Measurements from ENCODE around the gene RTL10. TPM values are rescaled to one million over a fixed set of nuclear protein-coding genes. Genes with fewer than 3 reads are reported as not detected.
"Not testable (repeated sequence)": the region's sequence is repeated elsewhere in the genome, so short reads cannot be mapped to it uniquely, and the experiment has no call there.

The RTL10 gene
- total and polyA plus RNA-seq, 4 donors: 11.0 to 18.7 (median 14.7) TPM

DNA sequence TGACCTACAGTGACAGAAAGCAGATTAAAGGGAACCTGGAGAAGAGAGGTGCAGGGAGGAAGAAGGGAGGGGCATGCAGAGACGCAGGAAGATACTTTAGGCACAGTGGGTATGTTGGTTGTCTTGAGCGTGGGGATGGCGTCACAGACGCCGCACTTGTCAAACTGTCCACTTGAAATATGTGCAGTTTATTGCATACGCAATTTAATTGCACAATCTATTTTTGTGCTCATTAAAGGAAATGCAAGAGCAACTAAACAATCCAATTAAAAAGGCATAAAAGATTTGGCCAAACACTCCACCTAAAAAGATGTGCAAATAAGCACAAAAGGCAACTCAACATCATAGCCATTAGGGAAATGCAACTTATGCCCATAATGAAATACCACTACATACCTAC lies 16.8 kb downstream of the RTL10 start:
- no peak for DNase-seq (ENCODE audit: low read depth in 4 of 6, low spot score in 6 of 6)
- Histone ChIP-seq H3K27ac (ENCODE audit: low read depth, low read length) (no peak overlapping the region), H3K4me1 (ENCODE audit: control insufficient read depth, insufficient read depth, low read length) (peaks cover 10% of the 10 kb centered on the region), H3K27me3 (ENCODE audit: control insufficient read depth, insufficient read depth, low read length) (no peaks in the 10 kb centered on the region), H3K36me3 (ENCODE audit: control insufficient read depth, insufficient read depth, low read length) (no peaks in the 10 kb centered on the region), H3K4me3 (ENCODE audit: low read depth, low read length) (no peak overlapping the region), H3K9me3 (ENCODE audit: control insufficient read depth, insufficient read depth, low read length) (no peaks in the 10 kb centered on the region)
- WGBS (ENCODE audit: insufficient coverage): no CpG with 5 or more reads among the region's 6 CpGs

DNA sequence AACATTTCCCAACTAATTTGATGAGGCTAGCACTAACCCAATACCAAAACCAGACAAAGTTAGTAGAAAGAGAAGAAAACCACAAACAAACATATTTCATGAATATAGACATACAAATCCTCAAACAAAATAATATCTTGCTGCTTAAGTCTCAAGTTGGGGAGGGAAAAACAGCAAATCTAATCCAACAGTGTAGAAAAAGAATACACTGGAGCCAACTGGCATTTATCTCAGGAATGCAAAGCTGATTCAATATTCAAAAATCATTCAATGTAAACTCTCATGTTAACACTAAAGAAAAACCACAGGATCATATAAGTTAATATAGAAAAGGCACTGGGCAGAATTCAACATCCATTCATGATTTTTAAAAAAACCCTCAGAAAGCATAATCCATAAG lies 18.2 kb downstream of the RTL10 start:
- no peak for DNase-seq (ENCODE audit: low read depth in 4 of 6, low spot score in 6 of 6)
- no peaks in the 10 kb centered on the region for H3K27me3 ChIP-seq (ENCODE audit: control insufficient read depth, insufficient read depth, low read length)
- no peak overlapping the region for H3K27ac ChIP-seq (ENCODE audit: low read depth, low read length)
- no peaks in the 10 kb centered on the region for H3K9me3 ChIP-seq (ENCODE audit: control insufficient read depth, insufficient read depth, low read length)
- no peaks in the 10 kb centered on the region for H3K36me3 ChIP-seq (ENCODE audit: control insufficient read depth, insufficient read depth, low read length)
- peaks cover 3% of the 10 kb centered on the region for H3K4me1 ChIP-seq (ENCODE audit: control insufficient read depth, insufficient read depth, low read length)
- no peak overlapping the region for H3K4me3 ChIP-seq (ENCODE audit: low read depth, low read length)

DNA sequence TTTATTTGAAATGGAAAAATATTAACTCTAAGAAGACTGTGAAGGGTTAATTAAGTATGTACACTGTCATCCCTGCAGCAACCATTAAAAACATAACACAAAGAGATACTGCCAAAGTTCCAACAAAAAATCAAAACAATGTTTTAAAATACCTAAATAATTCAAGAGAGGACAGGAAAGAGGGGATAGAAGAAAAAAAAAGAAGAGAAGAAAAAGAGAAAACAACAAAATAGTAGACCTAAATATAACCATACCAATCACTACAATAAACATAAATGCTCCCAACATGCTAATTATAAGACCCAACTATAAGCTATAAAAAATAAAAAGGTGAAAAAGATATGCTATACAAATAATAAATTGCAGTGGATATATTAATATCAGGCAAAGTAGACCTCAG lies 20.1 kb downstream of the RTL10 start:
- no peaks in the 10 kb centered on the region for H3K9me3 ChIP-seq (ENCODE audit: control insufficient read depth, insufficient read depth, low read length)
- no peak overlapping the region for H3K4me3 ChIP-seq (ENCODE audit: low read depth, low read length)
- no peak overlapping the region for H3K27ac ChIP-seq (ENCODE audit: low read depth, low read length)
- no peaks in the 10 kb centered on the region for H3K27me3 ChIP-seq (ENCODE audit: control insufficient read depth, insufficient read depth, low read length)
- H3K4me1 ChIP-seq (ENCODE audit: control insufficient read depth, insufficient read depth, low read length): peaks cover 3% of the 10 kb centered on the region
- no peak for DNase-seq (ENCODE audit: low read depth in 4 of 6, low spot score in 6 of 6)
- H3K36me3 ChIP-seq (ENCODE audit: control insufficient read depth, insufficient read depth, low read length): no peaks in the 10 kb centered on the region

DNA sequence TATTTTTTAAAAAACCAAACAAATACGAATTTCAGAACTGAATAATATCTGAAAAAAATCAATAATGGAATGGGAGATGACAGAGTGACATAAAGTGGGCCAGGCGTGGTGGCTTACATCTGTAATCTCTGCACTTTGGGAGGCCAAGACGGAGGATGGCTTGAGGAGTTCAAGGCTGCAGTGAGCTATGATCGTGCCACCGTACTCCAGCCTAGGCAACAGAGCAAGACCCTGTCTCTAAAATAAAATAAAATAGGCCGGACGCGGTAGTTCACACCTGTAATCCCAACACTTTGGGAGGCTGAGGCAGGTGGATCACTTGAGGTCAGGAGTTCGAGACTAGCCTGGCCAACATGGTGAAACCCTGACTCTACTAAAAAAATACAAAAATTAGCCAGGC lies 21.3 kb downstream of the RTL10 start:
- not testable (repeated sequence) for H3K4me1 ChIP-seq (ENCODE audit: control insufficient read depth, insufficient read depth, low read length); H3K27ac ChIP-seq (ENCODE audit: low read depth, low read length); H3K9me3 ChIP-seq (ENCODE audit: control insufficient read depth, insufficient read depth, low read length); DNase-seq (ENCODE audit: low read depth in 4 of 6, low spot score in 6 of 6); H3K27me3 ChIP-seq (ENCODE audit: control insufficient read depth, insufficient read depth, low read length); H3K36me3 ChIP-seq (ENCODE audit: control insufficient read depth, insufficient read depth, low read length); H3K4me3 ChIP-seq (ENCODE audit: low read depth, low read length)
- 89% methylated on average over 6 of the region's 9 CpGs for WGBS (ENCODE audit: insufficient coverage)

DNA sequence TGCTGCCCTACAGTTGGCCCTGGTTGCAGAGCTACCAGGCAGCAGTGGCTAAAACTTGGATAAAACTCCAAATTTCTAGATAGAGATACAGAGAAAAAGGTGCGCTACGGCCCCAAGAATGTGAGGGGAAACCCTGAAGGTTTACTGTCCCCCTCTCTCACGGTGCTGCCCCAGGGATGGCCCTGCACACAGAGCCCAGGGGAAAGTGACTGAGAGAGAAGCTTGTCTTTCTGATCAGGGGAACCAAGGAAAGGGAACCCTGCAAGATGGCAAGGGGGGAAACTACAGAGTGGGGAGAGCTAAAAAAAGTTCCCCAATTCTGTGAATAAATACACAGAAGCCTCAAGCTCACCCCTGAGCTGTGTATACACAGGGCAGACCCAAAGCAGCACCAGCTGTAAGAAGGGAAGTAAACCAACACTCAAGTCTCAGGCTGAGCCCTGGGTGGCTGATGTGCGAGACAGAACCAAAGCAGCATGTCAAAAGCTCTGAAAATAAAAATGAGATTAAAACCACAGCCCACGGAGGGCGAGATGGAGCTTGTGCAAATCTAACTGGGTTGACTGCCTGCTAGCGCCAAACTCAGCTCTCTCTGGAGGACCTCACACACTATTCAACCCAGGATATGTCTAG lies 22.1 kb downstream of the RTL10 start:
- Histone ChIP-seq H3K4me3 (ENCODE audit: low read depth, low read length) (no peak overlapping the region), H3K4me1 (ENCODE audit: control insufficient read depth, insufficient read depth, low read length) (peaks cover 3% of the 10 kb centered on the region), H3K36me3 (ENCODE audit: control insufficient read depth, insufficient read depth, low read length) (no peaks in the 10 kb centered on the region), H3K27ac (ENCODE audit: low read depth, low read length) (no peak overlapping the region), H3K9me3 (ENCODE audit: control insufficient read depth, insufficient read depth, low read length) (no peaks in the 10 kb centered on the region), H3K27me3 (ENCODE audit: control insufficient read depth, insufficient read depth, low read length) (no peaks in the 10 kb centered on the region)
- WGBS (ENCODE audit: insufficient coverage): 80% methylated on average over 7 of the region's 7 CpGs
- no peak for DNase-seq (ENCODE audit: low read depth in 4 of 6, low spot score in 6 of 6)

DNA sequence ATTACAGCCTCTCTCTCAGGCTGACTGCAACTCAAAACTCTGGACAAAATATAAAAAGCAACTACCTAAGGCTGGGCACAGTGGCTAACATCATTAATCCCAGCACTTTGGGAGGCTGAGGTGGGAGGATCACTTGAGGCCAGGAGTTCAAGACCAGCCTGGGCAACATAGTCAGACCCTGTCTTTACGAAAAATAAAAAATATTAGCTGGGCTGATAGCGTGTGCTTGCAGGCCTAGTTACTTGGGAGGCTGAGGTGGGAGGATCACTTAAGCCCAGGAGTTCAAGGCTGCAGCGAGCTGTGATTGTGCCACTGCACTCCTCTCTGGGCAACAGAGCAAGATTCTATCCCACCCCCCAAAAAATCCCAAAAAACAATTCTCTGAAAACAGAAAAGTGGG lies 22.7 kb downstream of the RTL10 start:
- 71% methylated on average over 2 of the region's 3 CpGs for WGBS (ENCODE audit: insufficient coverage)

DNA sequence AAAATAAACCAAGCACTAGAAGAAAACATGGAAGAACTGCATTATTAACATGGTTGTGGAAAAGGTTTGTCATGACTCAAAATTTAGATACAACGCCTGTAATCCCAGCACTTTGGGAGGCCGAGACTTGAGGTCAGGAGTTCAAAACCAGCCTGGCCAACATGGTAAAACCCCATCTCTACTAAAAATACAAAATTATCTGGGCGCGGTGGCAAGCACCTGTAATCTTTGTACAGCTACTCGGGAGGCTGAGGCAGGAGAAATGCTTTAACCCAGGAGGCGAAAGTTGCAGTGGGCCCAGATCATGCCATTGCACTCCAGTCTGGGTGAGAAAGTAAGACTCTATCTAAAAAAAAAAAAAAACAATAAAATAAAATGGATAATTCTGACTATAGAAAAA lies 23.7 kb downstream of the RTL10 start:
- DNase-seq (ENCODE audit: low read depth in 4 of 6, low spot score in 6 of 6): no peak
- WGBS (ENCODE audit: insufficient coverage): no CpG with 5 or more reads among the region's 6 CpGs
- no peaks in the 10 kb centered on the region for H3K36me3 ChIP-seq (ENCODE audit: control insufficient read depth, insufficient read depth, low read length)
- H3K27ac ChIP-seq (ENCODE audit: low read depth, low read length): no peak overlapping the region
- H3K4me3 ChIP-seq (ENCODE audit: low read depth, low read length): no peak overlapping the region
- H3K9me3 ChIP-seq (ENCODE audit: control insufficient read depth, insufficient read depth, low read length): no peaks in the 10 kb centered on the region
- H3K27me3 ChIP-seq (ENCODE audit: control insufficient read depth, insufficient read depth, low read length): no peaks in the 10 kb centered on the region
- H3K4me1 ChIP-seq (ENCODE audit: control insufficient read depth, insufficient read depth, low read length): peaks cover 3% of the 10 kb centered on the region

More for the DNA sequence above, 22.7 kb downstream of the RTL10 start:
- not testable (repeated sequence) for H3K4me3 ChIP-seq (ENCODE audit: low read depth, low read length); H3K27me3 ChIP-seq (ENCODE audit: control insufficient read depth, insufficient read depth, low read length); H3K27ac ChIP-seq (ENCODE audit: low read depth, low read length); H3K9me3 ChIP-seq (ENCODE audit: control insufficient read depth, insufficient read depth, low read length); H3K4me1 ChIP-seq (ENCODE audit: control insufficient read depth, insufficient read depth, low read length); H3K36me3 ChIP-seq (ENCODE audit: control insufficient read depth, insufficient read depth, low read length); DNase-seq (ENCODE audit: low read depth in 4 of 6, low spot score in 6 of 6)

DNA sequence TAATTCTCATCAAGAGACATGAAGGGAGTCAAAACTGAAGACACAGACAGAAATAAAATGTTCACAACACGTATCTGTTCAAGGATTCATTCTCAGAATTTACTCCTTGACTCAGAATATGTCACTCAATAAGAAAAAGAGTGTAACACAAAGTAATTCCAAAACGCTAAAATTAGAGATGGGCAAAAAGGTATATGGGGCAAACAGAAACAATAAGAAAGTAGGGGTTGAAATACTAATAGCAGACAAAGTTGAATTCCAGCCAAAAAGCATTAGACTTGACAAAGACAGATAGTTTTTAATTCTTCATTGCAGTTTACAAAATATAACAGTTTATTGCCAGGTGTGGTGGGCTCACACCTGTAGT lies 26.7 kb downstream of the RTL10 start:
- Histone ChIP-seq H3K9me3 (ENCODE audit: control insufficient read depth, insufficient read depth, low read length) (no peaks in the 10 kb centered on the region), H3K4me1 (ENCODE audit: control insufficient read depth, insufficient read depth, low read length) (peaks cover 7% of the 10 kb centered on the region), H3K27me3 (ENCODE audit: control insufficient read depth, insufficient read depth, low read length) (no peaks in the 10 kb centered on the region), H3K27ac (ENCODE audit: low read depth, low read length) (no peak overlapping the region), H3K4me3 (ENCODE audit: low read depth, low read length) (no peak overlapping the region), H3K36me3 (ENCODE audit: control insufficient read depth, insufficient read depth, low read length) (no peaks in the 10 kb centered on the region)
- WGBS (ENCODE audit: insufficient coverage): no CpG with 5 or more reads among the region's 2 CpGs
- no peak for DNase-seq (ENCODE audit: low read depth in 4 of 6, low spot score in 6 of 6)

DNA sequence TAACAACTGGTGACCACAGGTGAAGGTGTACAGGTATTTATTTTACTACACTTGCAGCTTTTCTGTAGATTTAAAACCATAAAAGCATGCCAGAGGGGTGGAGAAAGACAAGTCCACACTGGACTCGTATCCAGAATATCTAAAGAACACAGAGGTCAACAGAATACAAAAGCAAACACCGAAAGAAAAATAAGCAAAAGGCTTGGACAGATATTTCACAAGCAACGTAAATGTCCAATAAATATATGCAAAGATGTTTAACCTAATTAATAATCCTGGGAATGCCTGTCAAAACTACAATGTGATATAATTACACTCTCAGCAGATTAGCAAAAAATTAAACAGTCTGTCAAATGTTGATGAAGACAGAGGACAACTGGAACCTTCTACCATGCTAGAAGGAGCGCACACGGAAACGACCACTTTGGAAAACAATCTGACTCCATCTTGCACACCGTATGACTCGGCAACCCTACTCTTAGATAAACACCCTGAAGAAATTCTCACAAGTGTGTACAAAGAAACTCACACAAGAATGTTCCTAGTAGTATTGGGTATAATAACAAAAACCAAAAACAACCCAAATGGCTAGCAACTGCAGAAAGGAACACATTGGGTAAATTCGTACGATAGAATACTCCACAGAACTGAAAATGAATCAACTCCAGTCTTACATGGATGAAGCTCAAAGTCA lies 27.2 kb downstream of the RTL10 start:
- Histone ChIP-seq H3K27ac (ENCODE audit: low read depth, low read length) (no peak overlapping the region), H3K4me1 (ENCODE audit: control insufficient read depth, insufficient read depth, low read length) (peaks cover 6% of the 10 kb centered on the region), H3K27me3 (ENCODE audit: control insufficient read depth, insufficient read depth, low read length) (no peaks in the 10 kb centered on the region), H3K9me3 (ENCODE audit: control insufficient read depth, insufficient read depth, low read length) (no peaks in the 10 kb centered on the region), H3K4me3 (ENCODE audit: low read depth, low read length) (no peak overlapping the region), H3K36me3 (ENCODE audit: control insufficient read depth, insufficient read depth, low read length) (peaks cover under 1% of the 10 kb centered on the region)
- WGBS (ENCODE audit: insufficient coverage): 97% methylated on average over 5 of the region's 10 CpGs
- DNase-seq (ENCODE audit: low read depth in 4 of 6, low spot score in 6 of 6): no peak

DNA sequence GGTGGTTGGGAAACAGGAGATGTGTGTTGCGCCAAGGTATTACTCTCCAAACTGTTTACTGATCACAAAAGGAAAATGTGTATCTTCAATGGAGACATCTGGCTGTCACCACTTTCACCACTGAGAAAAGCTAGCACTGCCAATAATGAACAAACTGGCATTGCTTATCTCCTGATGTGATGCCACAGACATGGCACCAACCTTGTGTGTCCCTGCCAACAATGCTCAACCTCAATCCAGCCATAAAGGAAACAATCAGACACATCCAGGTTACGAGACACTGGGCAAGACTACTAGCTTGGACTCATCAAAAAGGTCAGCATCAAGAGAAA lies 28.1 kb downstream of the RTL10 start:
- no peaks in the 10 kb centered on the region for H3K27me3 ChIP-seq (ENCODE audit: control insufficient read depth, insufficient read depth, low read length)
- 43% methylated on average over 1 of the region's 2 CpGs for WGBS (ENCODE audit: insufficient coverage)

More for the DNA sequence above, 28.1 kb downstream of the RTL10 start:
- Histone ChIP-seq H3K27ac (ENCODE audit: low read depth, low read length) (no peak overlapping the region), H3K4me3 (ENCODE audit: low read depth, low read length) (no peak overlapping the region), H3K4me1 (ENCODE audit: control insufficient read depth, insufficient read depth, low read length) (peaks cover 4% of the 10 kb centered on the region), H3K9me3 (ENCODE audit: control insufficient read depth, insufficient read depth, low read length) (no peaks in the 10 kb centered on the region), H3K36me3 (ENCODE audit: control insufficient read depth, insufficient read depth, low read length) (peaks cover 4% of the 10 kb centered on the region)
- no peak for DNase-seq (ENCODE audit: low read depth in 4 of 6, low spot score in 6 of 6)

Data from spinal cord (tissue), 10 donors.